Measurements from ENCODE around the gene HECW1.

The HECW1 gene

GRCh38 chr7:43604251-43604650 is 491.8 kb downstream of the HECW1 start:
- no peak for DNase-seq (ENCODE audit: low read depth, low spot score)

GRCh38 chr7:43609097-43609496 is 496.6 kb downstream of the HECW1 start:
- DNase-seq (ENCODE audit: low read depth, low spot score): no peak

GRCh38 chr7:43612128-43612527 is 499.7 kb downstream of the HECW1 start:
- DNase-seq (ENCODE audit: low read depth, low spot score): no peak

- DNase-seq (ENCODE audit: low read depth, low spot score): no peak
Observed at GRCh38 chr7:43612599-43613589, 500.4 kb downstream of the HECW1 start.
